SK-N-MC (cell line): ENCODE data around the gene CACNB1.

Experiments
- EZH2 ChIP-seq: fragments of 200-600 bp; sonication (generic); IDR thresholded peaks from one replicate; pipeline ENCODE4 v1.6.1; 2017; ENCODE audit warnings: antibody characterized with exemption
- POLR2AphosphoS5 ChIP-seq: IDR thresholded peaks from 2 replicates; pipeline ENCODE4 v1.6.1; 2012; ENCODE audit warnings: mild to moderate bottlenecking, low read depth, low read length, borderline replicate concordance

DNA sequence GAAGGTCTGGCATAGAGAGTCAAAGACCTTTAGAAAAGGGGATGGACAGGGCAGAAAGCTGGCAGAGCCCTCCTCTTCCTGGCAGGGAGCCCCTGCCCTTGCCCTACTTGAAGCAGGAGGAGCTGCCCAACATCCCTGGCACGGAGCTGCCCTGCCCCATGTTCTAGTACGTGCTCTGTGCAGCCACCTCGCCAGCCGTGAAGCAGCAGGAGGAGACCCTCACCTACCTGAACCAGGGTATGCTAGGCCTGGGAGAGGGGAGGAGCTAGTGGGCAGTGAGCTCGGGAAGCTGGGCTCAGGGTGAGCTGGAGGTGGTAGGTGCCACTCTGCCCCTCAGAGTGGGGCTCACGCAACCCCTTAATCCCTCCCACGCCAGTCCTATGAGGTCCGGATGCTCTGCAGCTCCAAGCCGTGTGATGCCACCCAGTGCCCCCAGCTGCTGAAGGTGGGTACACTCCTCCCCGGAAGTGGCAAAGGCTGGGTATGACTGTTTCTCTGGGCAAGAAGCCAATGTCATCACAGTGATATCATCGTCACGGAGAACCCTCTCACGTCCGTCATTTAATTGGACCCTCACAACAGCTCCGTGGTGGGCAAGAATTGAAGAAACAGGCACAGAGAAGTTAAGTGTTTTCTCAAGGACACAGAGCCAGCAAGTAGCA lies 41.0 kb upstream of the CACNB1 start:
- no peak for TF ChIP-seq EZH2
- no peak for TF ChIP-seq POLR2AphosphoS5
